Measurements from ENCODE around the gene CCDC77. TPM values are rescaled to one million over a fixed set of nuclear protein-coding genes. Genes with fewer than 3 reads are reported as not detected.

Gene CCDC77
- total and polyA plus RNA-seq, 2 experiments from 2014 or later, result 24.7 to 26.7 TPM

DNA sequence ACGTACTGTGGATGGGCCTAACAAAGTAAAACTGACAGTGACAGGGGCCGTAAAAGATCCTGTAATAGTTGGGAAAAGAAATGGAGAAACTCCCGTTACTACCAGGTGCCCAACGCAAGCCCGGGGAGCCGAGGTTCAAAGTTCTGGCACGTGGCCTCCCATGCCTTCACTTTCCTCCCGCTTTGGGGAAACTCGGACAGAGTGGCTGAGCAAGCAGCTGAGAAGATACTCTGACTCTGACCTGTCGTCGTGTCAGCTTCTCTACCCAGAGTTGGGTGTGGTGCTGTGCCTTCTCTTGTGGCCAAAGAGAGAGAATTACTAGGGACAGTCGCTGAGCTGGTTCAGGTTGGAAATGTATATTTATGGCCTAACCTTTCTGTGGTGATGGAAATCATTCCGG, 60.0 kb downstream of the CCDC77 start:
- Histone ChIP-seq H3K79me2 (replicated peaks; ENCODE audit: insufficient read depth) (no peaks in the 10 kb centered on the region; the same call in 1 of the 2 replicates), H3K27ac (ENCODE audit: low read depth) (no peak overlapping the region), H3K4me1 (ENCODE audit: insufficient read depth) (0 out of 2 replicates have a peak, but pooled peaks cover 5% of the 10 kb centered on the region), H3K9me2 (ENCODE audit: insufficient read depth) (no peaks in the 10 kb centered on the region), H3K27me3 (ENCODE audit: insufficient read depth) (peaks cover 48% of the 10 kb centered on the region), H3F3A (replicated peaks; ENCODE audit: low read depth) (peaks cover 7% of the 10 kb centered on the region; the same call in 1 of the 2 replicates), H3K36me3 (ENCODE audit: insufficient read depth) (no peaks in the 10 kb centered on the region), H2AFZ (no peak overlapping the region; the same call in 1 of the 2 replicates), H4K20me1 (replicated peaks; ENCODE audit: insufficient read depth) (peaks cover 24% of the 10 kb centered on the region), H3K4me2 (peak overlapping the region; percentile 84), H3K4me3 (peak overlapping the region; percentile 68)
- H3K4me3 Mint-ChIP-seq, result peak overlapping the region; percentile 80
- no peak overlapping the region for H3K27ac Mint-ChIP-seq
- no peaks in the 10 kb centered on the region; the same call in 1 of the 3 replicates for H3K36me3 Mint-ChIP-seq (ENCODE audit: low read depth)
- no peaks in the 10 kb centered on the region for H3K9me3 Mint-ChIP-seq
- peaks cover 13% of the 10 kb centered on the region for H3K4me1 Mint-ChIP-seq
- TF ChIP-seq CTCF (conservative IDR thresholded peaks at IDR 0.05; ENCODE audit: low read depth in 2 of 2), result no peak
- TF ChIP-seq, protein P1, sequence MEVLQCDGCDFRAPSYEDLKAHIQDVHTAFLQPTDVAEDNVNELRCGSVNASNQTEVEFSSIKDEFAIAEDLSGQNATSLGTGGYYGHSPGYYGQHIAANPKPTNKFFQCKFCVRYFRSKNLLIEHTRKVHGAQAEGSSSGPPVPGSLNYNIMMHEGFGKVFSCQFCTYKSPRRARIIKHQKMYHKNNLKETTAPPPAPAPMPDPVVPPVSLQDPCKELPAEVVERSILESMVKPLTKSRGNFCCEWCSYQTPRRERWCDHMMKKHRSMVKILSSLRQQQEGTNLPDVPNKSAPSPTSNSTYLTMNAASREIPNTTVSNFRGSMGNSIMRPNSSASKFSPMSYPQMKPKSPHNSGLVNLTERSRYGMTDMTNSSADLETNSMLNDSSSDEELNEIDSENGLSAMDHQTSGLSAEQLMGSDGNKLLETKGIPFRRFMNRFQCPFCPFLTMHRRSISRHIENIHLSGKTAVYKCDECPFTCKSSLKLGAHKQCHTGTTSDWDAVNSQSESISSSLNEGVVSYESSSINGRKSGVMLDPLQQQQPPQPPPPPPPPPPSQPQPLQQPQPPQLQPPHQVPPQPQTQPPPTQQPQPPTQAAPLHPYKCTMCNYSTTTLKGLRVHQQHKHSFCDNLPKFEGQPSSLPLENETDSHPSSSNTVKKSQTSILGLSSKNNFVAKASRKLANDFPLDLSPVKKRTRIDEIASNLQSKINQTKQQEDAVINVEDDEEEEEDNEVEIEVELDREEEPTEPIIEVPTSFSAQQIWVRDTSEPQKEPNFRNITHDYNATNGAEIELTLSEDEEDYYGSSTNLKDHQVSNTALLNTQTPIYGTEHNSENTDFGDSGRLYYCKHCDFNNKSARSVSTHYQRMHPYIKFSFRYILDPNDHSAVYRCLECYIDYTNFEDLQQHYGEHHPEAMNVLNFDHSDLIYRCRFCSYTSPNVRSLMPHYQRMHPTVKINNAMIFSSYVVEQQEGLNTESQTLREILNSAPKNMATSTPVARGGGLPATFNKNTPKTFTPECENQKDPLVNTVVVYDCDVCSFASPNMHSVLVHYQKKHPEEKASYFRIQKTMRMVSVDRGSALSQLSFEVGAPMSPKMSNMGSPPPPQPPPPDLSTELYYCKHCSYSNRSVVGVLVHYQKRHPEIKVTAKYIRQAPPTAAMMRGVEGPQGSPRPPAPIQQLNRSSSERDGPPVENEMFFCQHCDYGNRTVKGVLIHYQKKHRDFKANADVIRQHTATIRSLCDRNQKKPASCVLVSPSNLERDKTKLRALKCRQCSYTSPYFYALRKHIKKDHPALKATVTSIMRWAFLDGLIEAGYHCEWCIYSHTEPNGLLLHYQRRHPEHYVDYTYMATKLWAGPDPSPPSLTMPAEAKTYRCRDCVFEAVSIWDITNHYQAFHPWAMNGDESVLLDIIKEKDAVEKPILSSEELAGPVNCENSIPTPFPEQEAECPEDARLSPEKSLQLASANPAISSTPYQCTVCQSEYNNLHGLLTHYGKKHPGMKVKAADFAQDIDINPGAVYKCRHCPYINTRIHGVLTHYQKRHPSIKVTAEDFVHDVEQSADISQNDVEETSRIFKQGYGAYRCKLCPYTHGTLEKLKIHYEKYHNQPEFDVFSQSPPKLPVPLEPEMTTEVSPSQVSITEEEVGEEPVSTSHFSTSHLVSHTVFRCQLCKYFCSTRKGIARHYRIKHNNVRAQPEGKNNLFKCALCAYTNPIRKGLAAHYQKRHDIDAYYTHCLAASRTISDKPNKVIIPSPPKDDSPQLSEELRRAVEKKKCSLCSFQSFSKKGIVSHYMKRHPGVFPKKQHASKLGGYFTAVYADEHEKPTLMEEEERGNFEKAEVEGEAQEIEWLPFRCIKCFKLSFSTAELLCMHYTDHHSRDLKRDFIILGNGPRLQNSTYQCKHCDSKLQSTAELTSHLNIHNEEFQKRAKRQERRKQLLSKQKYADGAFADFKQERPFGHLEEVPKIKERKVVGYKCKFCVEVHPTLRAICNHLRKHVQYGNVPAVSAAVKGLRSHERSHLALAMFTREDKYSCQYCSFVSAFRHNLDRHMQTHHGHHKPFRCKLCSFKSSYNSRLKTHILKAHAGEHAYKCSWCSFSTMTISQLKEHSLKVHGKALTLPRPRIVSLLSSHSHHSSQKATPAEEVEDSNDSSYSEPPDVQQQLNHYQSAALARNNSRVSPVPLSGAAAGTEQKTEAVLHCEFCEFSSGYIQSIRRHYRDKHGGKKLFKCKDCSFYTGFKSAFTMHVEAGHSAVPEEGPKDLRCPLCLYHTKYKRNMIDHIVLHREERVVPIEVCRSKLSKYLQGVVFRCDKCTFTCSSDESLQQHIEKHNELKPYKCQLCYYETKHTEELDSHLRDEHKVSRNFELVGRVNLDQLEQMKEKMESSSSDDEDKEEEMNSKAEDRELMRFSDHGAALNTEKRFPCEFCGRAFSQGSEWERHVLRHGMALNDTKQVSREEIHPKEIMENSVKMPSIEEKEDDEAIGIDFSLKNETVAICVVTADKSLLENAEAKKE (CRISPR knock-in tag; IDR thresholded peaks at IDR 0.05), result no peak
- no peak for TF ChIP-seq ETS1 (IDR thresholded peaks at IDR 0.05)
- TF ChIP-seq CREB1 (CRISPR knock-in tag; IDR thresholded peaks at IDR 0.05; ENCODE audit: low read depth), result no peak
- TF ChIP-seq NANOG (IDR thresholded peaks at IDR 0.05; ENCODE audit: borderline replicate concordance), result no peak
- no peak for TF ChIP-seq EZH2 (IDR thresholded peaks at IDR 0.05; ENCODE audit: low read depth, unreplicated experiment)
- no peak for TF ChIP-seq JUNB (IDR thresholded peaks at IDR 0.05; ENCODE audit: unreplicated experiment)
- TF ChIP-seq EZH2phosphoT487 (IDR thresholded peaks at IDR 0.05; ENCODE audit: unreplicated experiment), result no peak
- TF ChIP-seq POLR2AphosphoS5 (IDR thresholded peaks at IDR 0.05; ENCODE audit: low read depth), result no peak
- TF ChIP-seq ZNF331 (CRISPR knock-in tag; IDR thresholded peaks at IDR 0.05; ENCODE audit: low read depth), result no peak
- TF ChIP-seq STAT1 (IDR thresholded peaks at IDR 0.05; ENCODE audit: unreplicated experiment), result no peak
- TF ChIP-seq, protein P2, sequence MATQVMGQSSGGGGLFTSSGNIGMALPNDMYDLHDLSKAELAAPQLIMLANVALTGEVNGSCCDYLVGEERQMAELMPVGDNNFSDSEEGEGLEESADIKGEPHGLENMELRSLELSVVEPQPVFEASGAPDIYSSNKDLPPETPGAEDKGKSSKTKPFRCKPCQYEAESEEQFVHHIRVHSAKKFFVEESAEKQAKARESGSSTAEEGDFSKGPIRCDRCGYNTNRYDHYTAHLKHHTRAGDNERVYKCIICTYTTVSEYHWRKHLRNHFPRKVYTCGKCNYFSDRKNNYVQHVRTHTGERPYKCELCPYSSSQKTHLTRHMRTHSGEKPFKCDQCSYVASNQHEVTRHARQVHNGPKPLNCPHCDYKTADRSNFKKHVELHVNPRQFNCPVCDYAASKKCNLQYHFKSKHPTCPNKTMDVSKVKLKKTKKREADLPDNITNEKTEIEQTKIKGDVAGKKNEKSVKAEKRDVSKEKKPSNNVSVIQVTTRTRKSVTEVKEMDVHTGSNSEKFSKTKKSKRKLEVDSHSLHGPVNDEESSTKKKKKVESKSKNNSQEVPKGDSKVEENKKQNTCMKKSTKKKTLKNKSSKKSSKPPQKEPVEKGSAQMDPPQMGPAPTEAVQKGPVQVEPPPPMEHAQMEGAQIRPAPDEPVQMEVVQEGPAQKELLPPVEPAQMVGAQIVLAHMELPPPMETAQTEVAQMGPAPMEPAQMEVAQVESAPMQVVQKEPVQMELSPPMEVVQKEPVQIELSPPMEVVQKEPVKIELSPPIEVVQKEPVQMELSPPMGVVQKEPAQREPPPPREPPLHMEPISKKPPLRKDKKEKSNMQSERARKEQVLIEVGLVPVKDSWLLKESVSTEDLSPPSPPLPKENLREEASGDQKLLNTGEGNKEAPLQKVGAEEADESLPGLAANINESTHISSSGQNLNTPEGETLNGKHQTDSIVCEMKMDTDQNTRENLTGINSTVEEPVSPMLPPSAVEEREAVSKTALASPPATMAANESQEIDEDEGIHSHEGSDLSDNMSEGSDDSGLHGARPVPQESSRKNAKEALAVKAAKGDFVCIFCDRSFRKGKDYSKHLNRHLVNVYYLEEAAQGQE (IDR thresholded peaks at IDR 0.05; ENCODE audit: unreplicated experiment), result no peak
- TF ChIP-seq ZNF114 (CRISPR knock-in tag; IDR thresholded peaks at IDR 0.05), result no peak
- H3K27me3 Mint-ChIP-seq (ENCODE audit: insufficient read depth, low read depth, poor library complexity), result peaks cover 40% of the 10 kb centered on the region
- DNase-seq (ENCODE audit: low spot score) (no peak), ATAC-seq (no peak)

Measured in GM23338 (cell line).